ENCODE results near the gene DHTKD1.
"Not testable (repeated sequence)": the region's sequence is repeated elsewhere in the genome, so short reads cannot be mapped to it uniquely, and the experiment has no call there.

DHTKD1 gene

DNA sequence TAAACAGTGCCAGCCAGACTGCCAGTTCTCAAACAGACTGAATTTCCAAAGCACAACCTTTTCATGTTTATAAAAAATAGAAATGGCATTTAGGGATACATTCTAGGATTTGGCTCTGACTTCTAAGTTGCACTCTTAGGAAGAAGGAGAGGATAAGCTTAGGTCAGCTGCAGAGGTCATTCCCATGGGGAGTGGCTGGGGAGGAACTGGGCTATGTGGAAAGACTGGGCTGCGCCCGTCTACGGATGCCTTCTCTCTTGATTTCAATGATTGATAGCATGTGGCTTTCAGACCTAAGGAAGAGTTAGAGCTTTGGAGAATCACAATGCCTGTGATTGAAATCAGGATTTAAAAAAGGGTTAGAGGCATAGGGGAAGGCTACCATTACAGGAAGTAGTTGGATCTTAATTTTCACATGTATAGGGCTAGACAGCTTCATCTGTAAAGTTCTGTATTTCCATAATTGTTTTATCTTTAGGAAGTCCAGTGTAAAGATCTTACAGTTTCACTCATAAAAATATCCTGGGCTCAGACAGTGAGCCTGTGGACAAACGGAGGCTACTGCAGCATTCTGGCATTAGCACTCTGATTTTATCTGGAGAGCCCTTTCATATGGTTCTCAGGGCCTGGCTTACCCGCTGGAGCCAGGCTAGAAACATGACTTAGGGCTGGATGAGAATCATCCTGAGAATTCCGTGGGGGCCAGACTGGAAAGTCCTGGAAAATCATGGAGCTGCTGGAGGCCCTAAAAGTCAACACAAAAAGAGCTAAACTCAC lies 97.4 kb downstream of the DHTKD1 start:
- Histone ChIP-seq H3K9me2 (replicated peaks; ENCODE audit: low read depth, low read length) (no peaks in the 10 kb centered on the region), H2AFZ (ENCODE audit: low read length) (no peak overlapping the region), H3K9me3 (ENCODE audit: insufficient read depth, low read depth, low read length) (no peaks in the 10 kb centered on the region), H3F3A (ENCODE audit: low read depth) (no peaks in the 10 kb centered on the region), H3K4me3 (ENCODE audit: low read length, poor library complexity, severe bottlenecking) (no peak overlapping the region), H3K9ac (ENCODE audit: low read depth, low read length, poor library complexity, severe bottlenecking) (no peak overlapping the region), H3K27me3 (ENCODE audit: insufficient read depth, low read length, poor library complexity, severe bottlenecking) (no peaks in the 10 kb centered on the region), H3K36me3 (ENCODE audit: insufficient read depth, low read length) (peaks cover 67% of the 10 kb centered on the region; the same call in 1 of the 2 replicates), H4K20me1 (ENCODE audit: insufficient read depth, low read length, poor library complexity, severe bottlenecking) (no peaks in the 10 kb centered on the region), H3K79me2 (ENCODE audit: insufficient read depth, low read length) (no peaks in the 10 kb centered on the region), H3K4me2 (ENCODE audit: low read depth, low read length, poor library complexity, severe bottlenecking) (no peak overlapping the region), H3K4me1 (ENCODE audit: insufficient read depth, low read length, poor library complexity, severe bottlenecking) (no peaks in the 10 kb centered on the region)
- TF ChIP-seq, protein P1, sequence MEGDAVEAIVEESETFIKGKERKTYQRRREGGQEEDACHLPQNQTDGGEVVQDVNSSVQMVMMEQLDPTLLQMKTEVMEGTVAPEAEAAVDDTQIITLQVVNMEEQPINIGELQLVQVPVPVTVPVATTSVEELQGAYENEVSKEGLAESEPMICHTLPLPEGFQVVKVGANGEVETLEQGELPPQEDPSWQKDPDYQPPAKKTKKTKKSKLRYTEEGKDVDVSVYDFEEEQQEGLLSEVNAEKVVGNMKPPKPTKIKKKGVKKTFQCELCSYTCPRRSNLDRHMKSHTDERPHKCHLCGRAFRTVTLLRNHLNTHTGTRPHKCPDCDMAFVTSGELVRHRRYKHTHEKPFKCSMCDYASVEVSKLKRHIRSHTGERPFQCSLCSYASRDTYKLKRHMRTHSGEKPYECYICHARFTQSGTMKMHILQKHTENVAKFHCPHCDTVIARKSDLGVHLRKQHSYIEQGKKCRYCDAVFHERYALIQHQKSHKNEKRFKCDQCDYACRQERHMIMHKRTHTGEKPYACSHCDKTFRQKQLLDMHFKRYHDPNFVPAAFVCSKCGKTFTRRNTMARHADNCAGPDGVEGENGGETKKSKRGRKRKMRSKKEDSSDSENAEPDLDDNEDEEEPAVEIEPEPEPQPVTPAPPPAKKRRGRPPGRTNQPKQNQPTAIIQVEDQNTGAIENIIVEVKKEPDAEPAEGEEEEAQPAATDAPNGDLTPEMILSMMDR (conservative IDR thresholded peaks at IDR 0.05; ENCODE audit: low read length) = no peak
- no peak for TF ChIP-seq EZH2phosphoT487 (IDR thresholded peaks at IDR 0.05; ENCODE audit: borderline replicate concordance)

DNA sequence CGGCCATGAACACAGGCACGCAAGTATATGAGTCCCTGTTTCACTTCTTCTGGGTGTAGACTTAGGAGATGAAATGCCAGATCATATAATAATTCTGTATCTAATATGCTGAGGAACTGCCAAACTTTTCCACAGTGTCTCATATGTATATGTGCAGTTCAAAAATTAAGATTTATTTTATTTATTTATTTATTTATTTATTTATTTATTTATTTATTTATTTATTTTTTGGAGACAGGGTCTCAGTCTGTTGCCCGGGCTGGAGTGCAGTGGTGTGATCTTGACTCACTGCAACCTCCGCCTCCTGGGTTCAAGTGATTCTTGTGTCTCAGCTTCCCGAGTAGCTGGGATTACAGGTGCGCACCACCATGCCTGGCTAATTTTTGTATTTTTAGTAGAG lies 102.8 kb downstream of the DHTKD1 start:
- not testable (repeated sequence) for H3K9me3 ChIP-seq (ENCODE audit: insufficient read depth, low read depth, low read length); H3K4me2 ChIP-seq (ENCODE audit: low read depth, low read length, poor library complexity, severe bottlenecking); H3K9ac ChIP-seq (ENCODE audit: low read depth, low read length, poor library complexity, severe bottlenecking); H3K4me3 ChIP-seq (ENCODE audit: low read length, poor library complexity, severe bottlenecking); H4K20me1 ChIP-seq (ENCODE audit: insufficient read depth, low read length, poor library complexity, severe bottlenecking); H3K4me1 ChIP-seq (ENCODE audit: insufficient read depth, low read length, poor library complexity, severe bottlenecking); H3K27me3 ChIP-seq (ENCODE audit: insufficient read depth, low read length, poor library complexity, severe bottlenecking); H3F3A ChIP-seq (ENCODE audit: low read depth); H3K79me2 ChIP-seq (ENCODE audit: insufficient read depth, low read length); H3K9me2 ChIP-seq (replicated peaks; ENCODE audit: low read depth, low read length); H2AFZ ChIP-seq (ENCODE audit: low read length)
- peaks cover 58% of the 10 kb centered on the region; the same call in 1 of the 2 replicates for H3K36me3 ChIP-seq (ENCODE audit: insufficient read depth, low read length)
